ENCODE measurements around the gene SCIMP.

The SCIMP gene

DNA sequence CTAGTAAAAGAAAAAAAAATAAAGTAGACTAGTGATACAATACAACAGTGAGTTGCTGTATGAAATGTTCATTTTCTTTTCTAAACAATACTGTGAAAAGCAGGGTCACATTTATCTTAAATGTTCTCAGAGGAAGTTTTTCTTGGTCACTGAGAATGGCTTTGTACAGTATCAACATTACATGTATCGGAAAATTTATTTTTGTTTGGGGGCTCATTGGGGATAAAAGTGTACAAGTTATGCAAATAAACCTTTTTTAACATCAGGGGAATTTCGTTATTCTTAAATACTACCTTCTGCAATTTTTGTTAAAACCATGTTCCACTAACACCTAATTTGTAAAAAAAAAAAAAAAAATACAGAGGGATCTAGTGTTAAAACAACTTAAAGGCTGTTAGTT, 34.3 kb downstream of the SCIMP start:
- peak overlapping the region; percentile 42; the same call in 1 of the 2 replicates for H3K27ac ChIP-seq
- TF ChIP-seq, protein P1, sequence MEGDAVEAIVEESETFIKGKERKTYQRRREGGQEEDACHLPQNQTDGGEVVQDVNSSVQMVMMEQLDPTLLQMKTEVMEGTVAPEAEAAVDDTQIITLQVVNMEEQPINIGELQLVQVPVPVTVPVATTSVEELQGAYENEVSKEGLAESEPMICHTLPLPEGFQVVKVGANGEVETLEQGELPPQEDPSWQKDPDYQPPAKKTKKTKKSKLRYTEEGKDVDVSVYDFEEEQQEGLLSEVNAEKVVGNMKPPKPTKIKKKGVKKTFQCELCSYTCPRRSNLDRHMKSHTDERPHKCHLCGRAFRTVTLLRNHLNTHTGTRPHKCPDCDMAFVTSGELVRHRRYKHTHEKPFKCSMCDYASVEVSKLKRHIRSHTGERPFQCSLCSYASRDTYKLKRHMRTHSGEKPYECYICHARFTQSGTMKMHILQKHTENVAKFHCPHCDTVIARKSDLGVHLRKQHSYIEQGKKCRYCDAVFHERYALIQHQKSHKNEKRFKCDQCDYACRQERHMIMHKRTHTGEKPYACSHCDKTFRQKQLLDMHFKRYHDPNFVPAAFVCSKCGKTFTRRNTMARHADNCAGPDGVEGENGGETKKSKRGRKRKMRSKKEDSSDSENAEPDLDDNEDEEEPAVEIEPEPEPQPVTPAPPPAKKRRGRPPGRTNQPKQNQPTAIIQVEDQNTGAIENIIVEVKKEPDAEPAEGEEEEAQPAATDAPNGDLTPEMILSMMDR (IDR thresholded peaks at IDR 0.05): no peak
- TF ChIP-seq ZFX (IDR thresholded peaks at IDR 0.05; ENCODE audit: borderline replicate concordance): no peak

DNA sequence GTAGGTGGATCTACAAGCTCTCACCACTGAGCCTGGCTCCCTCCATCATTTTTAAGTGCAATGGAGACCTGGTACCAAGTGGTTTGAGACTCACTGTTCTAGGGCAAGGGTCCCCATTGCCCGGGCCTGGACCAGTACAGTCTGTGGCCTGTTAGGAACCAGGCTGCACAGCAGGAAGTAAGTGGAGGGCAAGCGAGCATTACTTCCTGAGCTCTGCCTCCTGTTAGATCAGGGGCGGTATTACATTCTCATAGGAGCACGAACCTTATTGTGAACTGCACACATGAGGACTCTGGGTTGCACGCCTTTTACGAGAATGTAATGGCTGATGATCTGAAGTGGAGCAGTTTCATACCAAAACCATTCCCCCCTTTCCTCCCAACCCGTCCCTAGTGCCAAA, 36.2 kb downstream of the SCIMP start:
- no peak overlapping the region for H3K27ac ChIP-seq
- TF ChIP-seq ZFX (IDR thresholded peaks at IDR 0.05; ENCODE audit: borderline replicate concordance): no peak
- TF ChIP-seq, protein P1 (IDR thresholded peaks at IDR 0.05): no peak

DNA sequence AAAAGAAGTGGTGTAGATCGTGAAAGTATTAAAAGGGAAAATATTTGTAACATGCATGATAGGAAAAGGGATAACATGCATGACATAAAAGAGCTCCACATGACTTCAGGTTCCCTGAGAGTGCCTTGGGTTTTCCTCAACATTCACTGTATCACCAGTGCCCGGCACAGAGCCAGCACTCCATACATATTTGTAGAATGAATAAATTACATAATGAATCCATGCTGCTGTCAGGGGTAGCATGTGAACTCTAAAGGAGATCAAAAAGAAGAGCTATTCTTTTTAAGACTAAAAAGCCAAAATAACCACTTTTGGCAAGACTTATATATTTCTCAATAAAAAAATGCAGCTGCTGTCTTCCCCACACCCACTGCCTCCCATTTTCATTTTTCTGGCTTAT, 40.3 kb downstream of the SCIMP start:
- no peak overlapping the region for H3K27ac ChIP-seq
- no peak for TF ChIP-seq ZFX (IDR thresholded peaks at IDR 0.05; ENCODE audit: borderline replicate concordance)
- TF ChIP-seq, protein P1 (IDR thresholded peaks at IDR 0.05): no peak

DNA sequence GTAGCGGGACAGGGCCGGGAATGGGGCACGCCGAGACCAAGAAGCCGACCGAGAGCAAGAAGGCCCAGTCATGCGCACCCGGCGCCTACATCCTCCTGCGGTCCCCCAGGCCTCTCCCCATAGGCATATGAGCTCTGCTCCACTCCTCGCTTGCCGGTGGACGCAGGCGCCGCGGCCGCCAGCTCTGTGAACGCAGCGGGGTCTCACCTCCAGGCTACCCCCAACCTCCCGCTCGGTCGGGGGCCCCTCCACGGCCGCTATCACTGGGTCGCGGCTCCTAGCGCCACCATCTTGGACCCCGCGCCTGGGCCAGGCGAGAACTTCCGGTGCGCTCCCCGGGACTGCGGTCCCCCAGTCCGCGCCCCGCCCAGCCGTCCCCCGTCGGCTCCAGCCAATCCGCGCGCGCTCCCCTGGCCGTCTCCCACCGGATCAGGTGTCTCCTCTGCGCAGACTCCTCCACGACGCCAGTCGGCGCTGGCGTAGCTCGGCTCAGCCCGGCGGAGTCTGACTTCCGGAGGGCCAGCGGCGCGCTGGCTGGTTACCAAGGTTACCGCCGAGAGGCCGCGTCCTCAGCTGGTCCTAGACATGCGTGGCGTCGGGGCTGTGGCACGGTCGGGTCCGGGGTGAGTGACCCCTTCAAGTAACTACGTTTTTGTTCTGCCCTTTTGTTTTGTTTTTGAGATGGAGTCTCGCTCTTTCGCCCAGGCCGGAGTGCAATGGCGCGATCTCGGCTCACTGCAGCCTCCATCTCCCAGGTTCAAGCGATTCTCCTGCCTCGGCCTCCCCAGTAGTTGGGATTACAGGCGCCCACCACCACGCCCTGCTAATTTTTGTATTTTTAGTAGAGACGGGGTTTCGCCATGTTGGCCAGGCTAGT, 42.9 kb downstream of the SCIMP start, which contains the start of gene ZNF594:
Gene ZNF594, minus strand, starts transcription at position 328 of the 877 bp plus-strand sequence. CDS start 7,612 bp downstream, outside the sequence.
- TF ChIP-seq, protein P1 (IDR thresholded peaks at IDR 0.05): peak; percentile 95
- no peak for TF ChIP-seq ZFX (IDR thresholded peaks at IDR 0.05; ENCODE audit: borderline replicate concordance)
- H3K27ac ChIP-seq: peak within 1 kb of the TSS; percentile 52

DNA sequence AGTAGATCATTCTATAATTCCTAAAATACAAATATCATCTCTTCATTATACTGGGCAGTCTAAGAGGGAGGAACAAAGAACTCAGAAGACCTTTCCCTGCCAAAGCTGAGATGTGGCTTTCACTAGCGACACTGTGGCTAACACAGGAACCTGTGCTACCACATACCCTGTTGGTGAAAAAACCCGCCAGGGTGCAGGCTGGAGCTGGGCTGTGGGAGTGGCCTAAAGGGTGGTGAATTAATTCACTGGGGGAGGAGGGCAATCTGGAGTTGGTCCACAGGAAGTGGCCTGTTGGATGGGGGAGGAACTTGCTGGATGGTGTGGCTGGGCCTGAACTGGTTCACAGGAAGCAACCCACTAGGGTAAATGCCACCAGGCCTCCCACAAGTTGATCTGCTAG, 50.4 kb downstream of the SCIMP start:
- no peak for TF ChIP-seq ZFX (IDR thresholded peaks at IDR 0.05; ENCODE audit: borderline replicate concordance)
- TF ChIP-seq, protein P1 (IDR thresholded peaks at IDR 0.05): no peak
- H3K27ac ChIP-seq: no peak overlapping the region

DNA sequence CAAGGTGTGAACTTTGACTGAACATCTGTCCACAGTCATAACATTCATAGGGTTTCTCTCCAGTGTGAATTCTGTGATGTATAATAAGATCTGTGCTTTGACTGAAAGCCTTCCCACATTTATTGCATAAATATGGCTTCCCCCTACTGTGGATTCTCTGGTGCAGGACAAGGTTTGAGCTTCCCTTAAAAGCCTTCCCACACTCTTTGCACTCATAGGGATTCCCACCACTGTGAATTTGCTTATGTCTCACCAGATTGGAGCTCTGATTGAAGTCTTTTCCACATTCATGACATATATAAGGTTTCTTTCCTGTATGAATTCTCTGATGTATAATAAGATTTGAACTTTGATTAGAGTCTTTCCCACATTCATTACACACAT, 51.3 kb downstream of the SCIMP start:
- no peak overlapping the region for H3K27ac ChIP-seq
- no peak for TF ChIP-seq ZFX (IDR thresholded peaks at IDR 0.05; ENCODE audit: borderline replicate concordance)
- TF ChIP-seq, protein P1 (IDR thresholded peaks at IDR 0.05): no peak

All from 22Rv1 (cell line).